IMR-90 (cell line): ENCODE measurements around the gene LRRC4C. TPM values are rescaled to one million over a fixed set of nuclear protein-coding genes. Genes with fewer than 3 reads are reported as not detected.

Source experiments
- ATAC-seq: fragments of 200-7000 bp; cut with Tn5 transposase; 2 replicates; pipeline ENCODE4 v1.9.1; 2020; ENCODE audit warnings: low read depth, mild to moderate bottlenecking, moderate library complexity
- BruUV-seq: library from RNA; stranded (reverse); fragments of 400-500 nt; replicated peaks from 2 replicates; lab custom pipeline; 2021; lab: Mats Ljungman, UMichigan
- CTCF ChIA-PET: fragments of 300-600 bp; formaldehyde crosslinking; extraction: SDS; loops from one replicate; lab custom pipeline; 2021; ENCODE audit warnings: antibody characterized with exemption; lab: Yijun Ruan, JAX
- POLR2A ChIA-PET: fragments of 300-600 bp; sonication (Branson Sonifier 250); formaldehyde crosslinking; loops from one replicate; lab custom pipeline; 2022; ENCODE audit warnings: antibody characterized with exemption; ENCODE audit not compliant: unreplicated experiment; lab: Charles Lee
- DNase-seq: peaks from one replicate; pipeline ENCODE4 v3.0.0; 2013
- H2AFZ ChIP-seq: replicated peaks from 2 replicates; pipeline ENCODE3; 2013; ENCODE audit warnings: low read length, mild to moderate bottlenecking; ENCODE audit not compliant: poor library complexity
- H2AK5ac ChIP-seq: 2 replicates; pipeline ENCODE4 v1.6.1; 2013; ENCODE audit warnings: low read depth, low read length, inconsistent platforms
- H2AK9ac ChIP-seq: replicated peaks from 2 replicates; pipeline ENCODE3; 2013; ENCODE audit warnings: mild to moderate bottlenecking, low read depth, low read length, moderate library complexity; ENCODE audit not compliant: poor library complexity
- H2BK120ac ChIP-seq: 2 replicates; pipeline ENCODE4 v1.6.1; 2013; ENCODE audit warnings: low read depth, low read length, inconsistent platforms
- H2BK15ac ChIP-seq: 3 replicates; pipeline ENCODE4 v1.6.1; 2013; ENCODE audit warnings: low read depth, low read length, inconsistent platforms
- H2BK20ac ChIP-seq: 2 replicates; pipeline ENCODE4 v1.6.1; 2013; ENCODE audit warnings: low read depth, mild to moderate bottlenecking, inconsistent platforms, low read length, moderate library complexity
- H2BK5ac ChIP-seq: 2 replicates; pipeline ENCODE4 v1.6.1; 2013; ENCODE audit warnings: mild to moderate bottlenecking, low read depth, low read length, inconsistent platforms; ENCODE audit not compliant: poor library complexity, severe bottlenecking
- H3K14ac ChIP-seq: replicated peaks from 2 replicates; pipeline ENCODE4 v1.6.1; 2013; ENCODE audit warnings: low read depth, low read length, inconsistent platforms
- H3K18ac ChIP-seq: 2 replicates; pipeline ENCODE4 v1.6.1; 2013; ENCODE audit warnings: low read depth, low read length, control low read depth
- H3K23ac ChIP-seq: 2 replicates; pipeline ENCODE4 v1.6.1; 2013; ENCODE audit warnings: low read depth, low read length, inconsistent platforms
- H3K27ac ChIP-seq: 2 replicates; pipeline ENCODE4 v1.5.1; 2013; ENCODE audit warnings: mild to moderate bottlenecking, control low read depth, low read length; ENCODE audit not compliant: insufficient read depth
- H3K27me3 ChIP-seq: 2 replicates; pipeline ENCODE4 v1.6.1; 2013; ENCODE audit warnings: low read length; ENCODE audit not compliant: control insufficient read depth, insufficient read depth
- H3K36me3 ChIP-seq: 2 replicates; pipeline ENCODE4 v1.6.1; 2013; ENCODE audit warnings: low read length, mixed read lengths; ENCODE audit not compliant: control insufficient read depth, insufficient read depth
- H3K4ac ChIP-seq: 2 replicates; pipeline ENCODE4 v1.6.1; 2013; ENCODE audit warnings: low read depth, low read length, inconsistent platforms
- H3K4me1 ChIP-seq: 2 replicates; pipeline ENCODE4 v1.6.1; 2013; ENCODE audit warnings: low read length, mixed read lengths; ENCODE audit not compliant: control insufficient read depth, insufficient read depth
- H3K4me2 ChIP-seq: 2 replicates; pipeline ENCODE4 v1.6.1; 2013; ENCODE audit warnings: low read depth, mild to moderate bottlenecking, control low read depth, low read length, moderate library complexity
- H3K4me3 ChIP-seq: 2 replicates; pipeline ENCODE4 v1.5.1; 2013; ENCODE audit warnings: low read depth, mild to moderate bottlenecking, control low read depth, low read length, moderate library complexity; ENCODE audit not compliant: insufficient read depth
- H3K56ac ChIP-seq: 2 replicates; pipeline ENCODE4 v1.6.1; 2013; ENCODE audit warnings: low read length, inconsistent platforms; ENCODE audit not compliant: insufficient read depth; ENCODE audit errors: extremely low read depth
- H3K79me1 ChIP-seq, 2 experiments: 2 replicates each; pipeline ENCODE4 v1.6.1; 2013; ENCODE audit warnings: low read length in 2 of 2, inconsistent platforms in 1 of 2, low read depth in 1 of 2
- H3K9ac ChIP-seq: 2 replicates; pipeline ENCODE4 v1.6.1; 2013; ENCODE audit warnings: low read depth, low read length, control low read depth
- H3K9me1 ChIP-seq: 2 replicates; pipeline ENCODE4 v1.6.1; 2013; ENCODE audit warnings: low read length, inconsistent platforms; ENCODE audit not compliant: insufficient read depth
- H3K9me3 ChIP-seq: 2 replicates; pipeline ENCODE4 v1.6.1; 2013; ENCODE audit warnings: low read length; ENCODE audit not compliant: control insufficient read depth, insufficient read depth
- H4K20me1 ChIP-seq: 2 replicates; pipeline ENCODE4 v1.6.1; 2013; ENCODE audit warnings: low read length, inconsistent platforms; ENCODE audit not compliant: insufficient read depth
- H4K5ac ChIP-seq: 2 replicates; pipeline ENCODE4 v1.6.1; 2013; ENCODE audit warnings: mild to moderate bottlenecking, low read depth, low read length, control low read depth
- H4K8ac ChIP-seq, 2 experiments: 2 replicates each; pipeline ENCODE4 v1.6.1; 2013; ENCODE audit warnings: low read depth in 2 of 2, low read length in 2 of 2, control low read depth in 1 of 2, inconsistent platforms in 1 of 2
- H4K91ac ChIP-seq: 2 replicates; pipeline ENCODE4 v1.6.1; 2013; ENCODE audit warnings: low read depth, low read length, inconsistent platforms; ENCODE audit not compliant: insufficient read depth
- CHD1 ChIP-seq: IDR thresholded peaks from 2 replicates; pipeline ENCODE4 v1.6.1; 2012; ENCODE audit warnings: low read depth, low read length, improper control_type of control experiment
- MXI1 ChIP-seq: IDR thresholded peaks from 2 replicates; pipeline ENCODE4 v1.6.1; 2012; ENCODE audit warnings: low read depth, mild to moderate bottlenecking, low read length, moderate library complexity, borderline replicate concordance
- WGBS, 2 experiments: methylation state at CpG; one replicate each; pipeline versions ENCODE4 v1.1.5 to v1.1.7; 2013; ENCODE audit warnings: missing lambda C conversion rate in 2 of 2; ENCODE audit not compliant: insufficient read length in 1 of 2; ENCODE audit errors: extremely low coverage in 2 of 2; 5-methylcytosine and 5-hydroxymethylcytosine counted together
- dilution Hi-C: fragments of 300-500 bp; cut with HindIII; formaldehyde crosslinking; loops from one replicate; pipeline ENCODE4 v1.14.3; 2018; ENCODE audit warnings: low sequenced_read_pairs; ENCODE audit not compliant: unreplicated experiment
- in situ Hi-C: fragments of 300-500 bp; cut with MboI; formaldehyde crosslinking; loops from 3 replicates; pipeline ENCODE4 v1.14.3; 2019; ENCODE audit warnings: low sequenced_read_pairs, inconsistent platforms, mixed read lengths
- intact Hi-C: fragments of 100-400 bp; cut with micrococcal nuclease; formaldehyde crosslinking; loops from 2 replicates; pipeline ENCODE4 v1.10.0; 2022
- polyA plus RNA-seq, 3 experiments: library from polyadenylated mRNA; depleted of rRNA; stranded (reverse); fragments of >200 nt; gene quantifications; 2 replicates each; pipeline ENCODE4 v1.2.3, GENCODE V29; 2012; ENCODE audit warnings: low replicate concordance in 1 of 3
- total RNA-seq: library from RNA; depleted of rRNA; stranded (reverse); fragments of >200 nt; gene quantifications from 2 replicates; pipeline ENCODE4 v1.2.3, GENCODE V29; 2012

The LRRC4C gene
- total and polyA plus RNA-seq, 2 of the 4 experiments (the other 2 are of a cell fraction) = under 0.01 to 0.03 TPM

GRCh38 chr11:40354121-40354520 lies 1105.3 kb downstream of the LRRC4C start:
- no peak overlapping the region for H3K14ac ChIP-seq
- no peak overlapping the region for H3K27ac ChIP-seq
- no peaks in the 10 kb centered on the region for H3K4me1 ChIP-seq
- in situ Hi-C loops (no loop called here), intact Hi-C loops (no loop called here), dilution Hi-C loops (no loop called here)
- no peaks in the 10 kb centered on the region for H3K36me3 ChIP-seq
- H4K20me1 ChIP-seq = no peaks in the 10 kb centered on the region
- H2AFZ ChIP-seq = no peak overlapping the region
- H2BK15ac ChIP-seq = no peak overlapping the region
- 100% methylated on average over 3 of the region's 4 CpGs; no CpG with 5 or more reads in 1 of the 2 experiments for WGBS, 2 experiments
- no peak overlapping the region for H3K4ac ChIP-seq
- BruUV-seq = no TSS peak
- H2BK5ac ChIP-seq = no peak overlapping the region
- POLR2A ChIA-PET = no interaction called here
- CTCF ChIA-PET = no interaction called here
- H3K9ac ChIP-seq = no peak overlapping the region
- no peak overlapping the region for H3K4me2 ChIP-seq
- no peak overlapping the region for H4K8ac ChIP-seq
- no peaks in the 10 kb centered on the region for H3K27me3 ChIP-seq
- ATAC-seq (no peak), DNase-seq (no peak)
- H4K91ac ChIP-seq = no peak overlapping the region
- H3K4me3 ChIP-seq = no peak overlapping the region
- H2AK5ac ChIP-seq = no peak overlapping the region
- no peak overlapping the region for H4K5ac ChIP-seq
- H2AK9ac ChIP-seq = no peak overlapping the region
- no peaks in the 10 kb centered on the region for H3K79me1 ChIP-seq
- no peaks in the 10 kb centered on the region for H3K9me1 ChIP-seq
- H3K9me3 ChIP-seq = no peaks in the 10 kb centered on the region
- H3K23ac ChIP-seq = no peak overlapping the region
- H2BK20ac ChIP-seq = no peak overlapping the region
- H3K18ac ChIP-seq = no peak overlapping the region
- no peak for TF ChIP-seq CHD1
- TF ChIP-seq MXI1 = no peak
- no peak overlapping the region for H3K56ac ChIP-seq
- H2BK120ac ChIP-seq = no peak overlapping the region
